ENCODE data around the gene CFAP20DC. TPM values are rescaled to one million over a fixed set of nuclear protein-coding genes. Genes with fewer than 3 reads are reported as not detected.

CFAP20DC gene
- total and polyA plus RNA-seq, 2 of the 4 experiments (the other 2 are of a cell fraction): 1.2 to 1.6 TPM

DNA sequence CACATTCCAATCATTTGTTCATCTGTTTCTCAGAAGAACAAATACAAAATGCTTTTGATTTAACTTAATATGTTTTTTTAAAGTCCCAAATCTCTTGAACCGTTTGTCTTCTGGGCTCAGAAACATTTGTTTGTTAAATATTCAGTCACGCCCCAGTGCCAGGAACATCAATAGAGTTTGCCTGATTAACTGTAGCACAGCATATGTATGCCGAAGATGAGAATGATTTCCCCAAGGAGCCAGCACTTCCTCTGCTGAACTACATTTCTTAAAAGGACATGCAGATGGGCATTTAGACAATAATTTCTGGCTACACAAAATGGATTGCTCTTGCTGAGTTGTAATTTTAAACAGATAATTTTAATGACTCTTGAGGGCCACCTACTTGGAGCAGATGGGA, 191.7 kb downstream of the CFAP20DC start:
- no peak overlapping the region for H3K14ac ChIP-seq (replicated peaks; ENCODE audit: low read depth, low read length)
- H3K9me3 ChIP-seq (ENCODE audit: control insufficient read depth, insufficient read depth, low read length): no peaks in the 10 kb centered on the region
- ATAC-seq (ENCODE audit: low read depth) (no peak), DNase-seq (no peak)
- no peak overlapping the region for H3K18ac ChIP-seq (ENCODE audit: low read depth, low read length)
- no peak overlapping the region for H3K27ac ChIP-seq (ENCODE audit: insufficient read depth, low read length)
- no peaks in the 10 kb centered on the region for H3K9me1 ChIP-seq (ENCODE audit: insufficient read depth, low read length)
- H3K36me3 ChIP-seq (ENCODE audit: control insufficient read depth, insufficient read depth, low read length): no peaks in the 10 kb centered on the region
- H3K27me3 ChIP-seq (ENCODE audit: control insufficient read depth, insufficient read depth, low read length): no peaks in the 10 kb centered on the region
- no peak overlapping the region for H2AK5ac ChIP-seq (ENCODE audit: low read depth, low read length)
- no peak overlapping the region for H4K91ac ChIP-seq (ENCODE audit: insufficient read depth, low read depth, low read length)
- H4K8ac ChIP-seq (ENCODE audit: low read depth in 2 of 2, low read length in 2 of 2): no peak overlapping the region
- no peak overlapping the region for H3K9ac ChIP-seq (ENCODE audit: low read depth, low read length)
- no peak overlapping the region for H2BK120ac ChIP-seq (ENCODE audit: low read depth, low read length)
- WGBS, 2 experiments (ENCODE audit: extremely low coverage in 2 of 2, insufficient read length in 1 of 2): no CpG with 5 or more reads among the region's 3 CpGs
- dilution Hi-C loops (cut with HindIII; ENCODE audit: low sequenced_read_pairs, unreplicated experiment): no loop called here
- no peak overlapping the region for H2BK5ac ChIP-seq (ENCODE audit: low read depth, low read length, poor library complexity, severe bottlenecking)
- H3K79me1 ChIP-seq (ENCODE audit: low read depth in 1 of 2, low read length in 2 of 2): no peaks in the 10 kb centered on the region
- H4K20me1 ChIP-seq (ENCODE audit: insufficient read depth, low read length): no peaks in the 10 kb centered on the region
- H3K4me3 ChIP-seq (ENCODE audit: insufficient read depth, low read depth, low read length): no peak overlapping the region
- no peak overlapping the region for H3K56ac ChIP-seq (ENCODE audit: extremely low read depth, insufficient read depth, low read length)
- intact Hi-C loops (cut with micrococcal nuclease): no loop called here
- no peak overlapping the region for H3K4ac ChIP-seq (ENCODE audit: low read depth, low read length)
- BruUV-seq (replicated peaks): no TSS peak
- no peak overlapping the region for H2BK20ac ChIP-seq (ENCODE audit: low read depth, low read length)
- no peak overlapping the region for H4K5ac ChIP-seq (ENCODE audit: low read depth, low read length)
- no peak overlapping the region for H3K4me2 ChIP-seq (ENCODE audit: low read depth, low read length)
- H3K23ac ChIP-seq (ENCODE audit: low read depth, low read length): no peak overlapping the region
- H2BK15ac ChIP-seq (ENCODE audit: low read depth, low read length): no peak overlapping the region
- in situ Hi-C loops (cut with MboI; ENCODE audit: low sequenced_read_pairs): no loop called here
- no peak overlapping the region for H2AFZ ChIP-seq (replicated peaks; ENCODE audit: low read length, poor library complexity)
- CTCF ChIA-PET: no interaction called here
- TF ChIP-seq RCOR1 (IDR thresholded peaks at IDR 0.05; ENCODE audit: insufficient replicate concordance, low read length) (no peak), SMC3 (IDR thresholded peaks at IDR 0.05; ENCODE audit: low read depth, low read length) (no peak), MXI1 (IDR thresholded peaks at IDR 0.05; ENCODE audit: borderline replicate concordance, low read depth, low read length) (no peak), USF2 (IDR thresholded peaks at IDR 0.05; ENCODE audit: low read depth, low read length) (no peak), FOS (IDR thresholded peaks at IDR 0.05; ENCODE audit: low read depth, low read length) (no peak), CHD1 (IDR thresholded peaks at IDR 0.05; ENCODE audit: low read depth, low read length) (no peak), MAFK (IDR thresholded peaks at IDR 0.05; ENCODE audit: low read depth, low read length) (no peak), RFX5 (IDR thresholded peaks at IDR 0.05; ENCODE audit: low read depth, low read length) (no peak), POLR2A (IDR thresholded peaks at IDR 0.05; ENCODE audit: low read depth, low read length) (no peak), BHLHE40 (IDR thresholded peaks at IDR 0.05; ENCODE audit: low read depth, low read length) (no peak), MAZ (IDR thresholded peaks at IDR 0.05; ENCODE audit: borderline replicate concordance, low read depth, low read length) (no peak), NFE2L2 (IDR thresholded peaks at IDR 0.05; ENCODE audit: low read depth, low read length) (no peak), CTCF (conservative IDR thresholded peaks at IDR 0.05; ENCODE audit: low read depth, low read length) (no peak)
- TF ChIP-seq, protein P1, sequence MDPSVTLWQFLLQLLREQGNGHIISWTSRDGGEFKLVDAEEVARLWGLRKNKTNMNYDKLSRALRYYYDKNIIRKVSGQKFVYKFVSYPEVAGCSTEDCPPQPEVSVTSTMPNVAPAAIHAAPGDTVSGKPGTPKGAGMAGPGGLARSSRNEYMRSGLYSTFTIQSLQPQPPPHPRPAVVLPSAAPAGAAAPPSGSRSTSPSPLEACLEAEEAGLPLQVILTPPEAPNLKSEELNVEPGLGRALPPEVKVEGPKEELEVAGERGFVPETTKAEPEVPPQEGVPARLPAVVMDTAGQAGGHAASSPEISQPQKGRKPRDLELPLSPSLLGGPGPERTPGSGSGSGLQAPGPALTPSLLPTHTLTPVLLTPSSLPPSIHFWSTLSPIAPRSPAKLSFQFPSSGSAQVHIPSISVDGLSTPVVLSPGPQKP (IDR thresholded peaks at IDR 0.05; ENCODE audit: borderline replicate concordance, low read depth, low read length): no peak
- POLR2A ChIA-PET (ENCODE audit: unreplicated experiment): no interaction called here
- no peaks in the 10 kb centered on the region for H3K4me1 ChIP-seq (ENCODE audit: control insufficient read depth, insufficient read depth, low read length)
- H2AK9ac ChIP-seq (replicated peaks; ENCODE audit: low read depth, low read length, poor library complexity): no peak overlapping the region
